GM13977 (cell line): ENCODE data around the gene MBD2.
"Not testable (repeated sequence)": the region's sequence is repeated elsewhere in the genome, so short reads cannot be mapped to it uniquely, and the experiment has no call there.

Experiments
- DNase-seq: peaks from one replicate; pipeline ENCODE4 v3.0.0; 2012; ENCODE audit warnings: low spot score
- CTCF ChIP-seq: IDR thresholded peaks from 2 replicates; pipeline ENCODE4 v1.5.1; 2012; ENCODE audit warnings: mild to moderate bottlenecking, control low read depth; ENCODE audit not compliant: insufficient read depth; ENCODE audit errors: extremely low read depth, missing control alignments
- in situ Hi-C: fragments of 300-500 bp; cut with MboI; formaldehyde crosslinking; loops from one replicate; pipeline ENCODE4 v1.12.0; 2022; ENCODE audit warnings: low sequenced_read_pairs, low pct_unique_long_range_greater_than_20kb, mixed read lengths, inconsistent platforms; ENCODE audit not compliant: unreplicated experiment

Gene MBD2

GRCh38 chr18:54215069-54215468, 9.4 kb downstream of the MBD2 start:
- DNase-seq: no peak
- no peak for TF ChIP-seq CTCF
- in situ Hi-C loops: no loop called here

- DNase-seq: peak; percentile 36
- in situ Hi-C loops: no loop called here
- no peak for TF ChIP-seq CTCF
Observed at GRCh38 chr18:54210463-54210862, 14.0 kb downstream of the MBD2 start.

GRCh38 chr18:54209471-54210180, 14.8 kb downstream of the MBD2 start:
- DNase-seq: peak; percentile 30
- no peak for TF ChIP-seq CTCF
- in situ Hi-C loops: no loop called here

GRCh38 chr18:54206447-54206846, 18.0 kb downstream of the MBD2 start:
- in situ Hi-C loops: no loop called here
- no peak for TF ChIP-seq CTCF
- DNase-seq: no peak

- in situ Hi-C loops: no loop called here
- no peak for DNase-seq
- TF ChIP-seq CTCF: no peak
Observed at GRCh38 chr18:54205959-54206358, 18.5 kb downstream of the MBD2 start.

GRCh38 chr18:54205448-54205847, 19.0 kb downstream of the MBD2 start:
- DNase-seq, in situ Hi-C loops: not testable (repeated sequence)

- in situ Hi-C loops: no loop called here
- DNase-seq: no peak
- no peak for TF ChIP-seq CTCF
Observed at GRCh38 chr18:54204883-54205282, 19.6 kb downstream of the MBD2 start.
